Erythroblast (primary cell): Measurements from ENCODE around the gene PCDHA6.
"Not testable (repeated sequence)": the region's sequence is repeated elsewhere in the genome, so short reads cannot be mapped to it uniquely, and the experiment has no call there.

Experiments used
- GATA1 ChIP-seq: IDR thresholded peaks from 2 replicates; pipeline ENCODE4 v1.6.1; 2011; ENCODE audit warnings: low read depth, mild to moderate bottlenecking, control low read depth, low read length, moderate library complexity
- POLR2A ChIP-seq: IDR thresholded peaks from 2 replicates; pipeline ENCODE4 v1.6.1; 2011; ENCODE audit warnings: mild to moderate bottlenecking, low read length

DNA sequence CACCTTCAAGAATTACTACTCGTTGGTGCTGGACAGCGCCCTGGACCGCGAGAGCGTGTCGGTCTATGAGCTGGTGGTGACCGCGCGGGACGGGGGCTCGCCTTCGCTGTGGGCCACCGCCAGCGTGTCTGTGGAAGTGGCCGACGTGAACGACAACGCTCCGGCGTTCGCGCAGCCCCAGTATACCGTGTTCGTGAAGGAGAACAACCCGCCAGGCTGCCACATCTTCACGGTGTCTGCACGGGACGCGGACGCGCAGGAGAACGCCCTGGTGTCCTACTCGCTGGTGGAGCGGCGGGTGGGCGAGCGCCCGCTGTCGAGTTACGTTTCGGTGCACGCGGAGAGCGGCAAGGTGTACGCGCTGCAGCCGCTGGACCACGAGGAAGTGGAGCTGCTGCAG is 4.8 kb upstream of the PCDHA6 start:
- not testable (repeated sequence) for TF ChIP-seq POLR2A, GATA1
